Common myeloid progenitor, CD34-positive (primary cell): Measurements from ENCODE around the gene CFAP97D2.

Experiments used
- CTCF ChIA-PET: fragments of 350-600 bp; sonication (Branson Sonifier 250); formaldehyde crosslinking; loops from one replicate; lab custom pipeline; 2021; ENCODE audit warnings: antibody characterized with exemption; lab: Charles Lee
- POLR2A ChIA-PET: fragments of 350-600 bp; sonication (Branson Sonifier 250); formaldehyde crosslinking; loops from one replicate; lab custom pipeline; 2021; ENCODE audit warnings: antibody characterized with exemption; lab: Charles Lee
- DNase-seq, 3 donors: peaks; one replicate each; pipeline versions ENCODE4 v3.0.0 to v3.0.0-alpha.2; 2013
- H3K27ac ChIP-seq, 2 experiments: 1 replicate in 1 of 2; 2 replicates in 1 of 2; pipeline ENCODE4 v1.7.0; 2013; ENCODE audit warnings: inconsistent platforms in 2 of 2, low read length in 2 of 2, mild to moderate bottlenecking in 2 of 2, low read depth in 1 of 2, moderate library complexity in 1 of 2; ENCODE audit not compliant: severe bottlenecking in 2 of 2, insufficient read depth in 1 of 2, poor library complexity in 1 of 2
- H3K27me3 ChIP-seq, 5 experiments: replicated peaks in 2 of 5; 1 replicate in 3 of 5; 2 replicates in 2 of 5; pipeline versions ENCODE4 v1.6.1 to v1.7.0; 2013; ENCODE audit warnings: low read length in 4 of 5, mild to moderate bottlenecking in 2 of 5, moderate library complexity in 2 of 5, inconsistent platforms in 1 of 5; ENCODE audit not compliant: insufficient read depth in 5 of 5, control insufficient read depth in 4 of 5
- H3K36me3 ChIP-seq, 4 experiments: 1 replicate in 2 of 4; 2 replicates in 2 of 4; pipeline versions ENCODE4 v1.6.1 to v1.7.0; 2013; ENCODE audit warnings: low read length in 3 of 4, control low read depth in 1 of 4, mild to moderate bottlenecking in 1 of 4; ENCODE audit not compliant: control insufficient read depth in 4 of 4, insufficient read depth in 4 of 4
- H3K4me1 ChIP-seq, 4 experiments: 1 replicate in 3 of 4; 2 replicates in 1 of 4; pipeline versions ENCODE4 v1.6.1 to v1.7.1; 2013; ENCODE audit warnings: low read length in 3 of 4, mild to moderate bottlenecking in 3 of 4, control low read depth in 1 of 4, inconsistent platforms in 1 of 4, moderate library complexity in 1 of 4; ENCODE audit not compliant: control insufficient read depth in 4 of 4, insufficient read depth in 4 of 4; ENCODE audit errors: control extremely low read depth in 1 of 4
- H3K4me3 ChIP-seq, 7 experiments: 1 replicate in 4 of 7; 2 replicates in 3 of 7; pipeline versions ENCODE4 v1.5.1 to v1.7.0; 2013; ENCODE audit warnings: mild to moderate bottlenecking in 7 of 7, low read length in 6 of 7, moderate library complexity in 6 of 7, inconsistent platforms in 2 of 7, low read depth in 2 of 7, control low read depth in 1 of 7; ENCODE audit not compliant: insufficient read depth in 4 of 7, control insufficient read depth in 1 of 7; ENCODE audit errors: extremely low read depth in 1 of 7
- H3K9me3 ChIP-seq, 5 experiments: 1 replicate in 4 of 5; 2 replicates in 1 of 5; pipeline versions ENCODE4 v1.6.1 to v1.7.1; 2013; ENCODE audit warnings: low read length in 4 of 5, mild to moderate bottlenecking in 2 of 5, inconsistent platforms in 1 of 5, low read depth in 1 of 5, moderate library complexity in 1 of 5; ENCODE audit not compliant: control insufficient read depth in 4 of 5, insufficient read depth in 2 of 5; ENCODE audit errors: control extremely low read depth in 1 of 5
- WGBS: methylation state at CpG from one replicate; pipeline ENCODE4 v1.1.5; 2013; ENCODE audit not compliant: insufficient coverage; 5-methylcytosine and 5-hydroxymethylcytosine counted together

Gene CFAP97D2

GRCh38 chr13:114152285-114152645 lies 26.8 kb upstream of the CFAP97D2 start:
- no peaks in the 10 kb centered on the region for H3K36me3 ChIP-seq
- no peak overlapping the region for H3K27ac ChIP-seq
- POLR2A ChIA-PET = no interaction called here
- no peaks in the 10 kb centered on the region for H3K9me3 ChIP-seq
- WGBS = 85% methylated on average over 7 of the region's 7 CpGs
- H3K4me1 ChIP-seq = peaks cover 6 to 56% (median 46%) of the 10 kb centered on the region in 4 experiments
- DNase-seq = no peak
- no peak overlapping the region for H3K4me3 ChIP-seq
- CTCF ChIA-PET = interaction anchor here (0.7 to 3.4 kb wide), 4 partner anchors 9 to 74 kb away, joined by 3 to 11 read pairs (median 3); no protein-coding TSS in a partner anchor
- H3K27me3 ChIP-seq = no peaks in the 10 kb centered on the region

- Histone ChIP-seq H3K4me1 (peaks cover 5 to 54% (median 44%) of the 10 kb centered on the region in 4 experiments), H3K27ac (no peak overlapping the region), H3K9me3 (no peaks in the 10 kb centered on the region), H3K4me3 (no peak overlapping the region), H3K27me3 (no peaks in the 10 kb centered on the region), H3K36me3 (no peaks in the 10 kb centered on the region)
- 95% methylated on average over 15 of the region's 20 CpGs for WGBS
- DNase-seq = no peak
- ChIA-PET CTCF (interaction anchor here (3.4 kb wide), 1 partner anchor 9 kb away, joined by 11 read pairs; no protein-coding TSS in a partner anchor), POLR2A (no interaction called here)
Measured at GRCh38 chr13:114152831-114153371, 26.2 kb upstream of the CFAP97D2 start.

DNA sequence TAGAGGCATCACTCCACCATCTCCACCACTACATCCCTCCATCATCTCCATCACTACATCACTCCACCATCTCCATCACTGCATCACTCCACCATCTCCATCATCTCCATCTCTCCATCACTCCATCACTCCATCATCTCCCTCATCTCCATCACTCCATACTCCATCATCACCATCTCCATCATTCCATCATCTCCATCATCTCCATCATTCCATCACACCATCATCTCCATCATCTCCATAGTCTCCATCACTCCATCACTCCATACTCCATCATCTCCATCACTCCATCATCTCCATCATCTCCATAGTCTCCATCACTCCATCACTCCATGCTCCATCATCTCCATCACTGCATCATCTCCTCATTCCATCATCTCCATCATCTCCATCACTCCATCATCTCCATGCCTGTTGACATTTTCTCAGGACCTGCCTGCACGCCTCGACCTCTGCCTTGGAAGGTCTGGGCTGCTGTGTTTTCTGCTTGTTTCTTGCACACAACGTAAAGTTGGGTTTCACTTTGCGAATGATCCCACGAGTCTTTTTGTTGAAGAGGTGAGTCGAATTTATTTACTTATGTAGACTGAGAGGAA lies 25.5 kb upstream of the CFAP97D2 start:
- Histone ChIP-seq H3K27me3 (no peaks in the 10 kb centered on the region), H3K36me3 (no peaks in the 10 kb centered on the region), H3K4me3 (no peak overlapping the region), H3K27ac (no peak overlapping the region), H3K9me3 (no peaks in the 10 kb centered on the region), H3K4me1 (peaks cover 3 to 48% (median 38%) of the 10 kb centered on the region in 4 experiments)
- ChIA-PET POLR2A (no interaction called here), CTCF (interaction anchor here (3.4 kb wide), 1 partner anchor 8 kb away, joined by 11 read pairs; no protein-coding TSS in a partner anchor)
- no peak for DNase-seq
- 97% methylated on average over 5 of the region's 6 CpGs for WGBS

DNA sequence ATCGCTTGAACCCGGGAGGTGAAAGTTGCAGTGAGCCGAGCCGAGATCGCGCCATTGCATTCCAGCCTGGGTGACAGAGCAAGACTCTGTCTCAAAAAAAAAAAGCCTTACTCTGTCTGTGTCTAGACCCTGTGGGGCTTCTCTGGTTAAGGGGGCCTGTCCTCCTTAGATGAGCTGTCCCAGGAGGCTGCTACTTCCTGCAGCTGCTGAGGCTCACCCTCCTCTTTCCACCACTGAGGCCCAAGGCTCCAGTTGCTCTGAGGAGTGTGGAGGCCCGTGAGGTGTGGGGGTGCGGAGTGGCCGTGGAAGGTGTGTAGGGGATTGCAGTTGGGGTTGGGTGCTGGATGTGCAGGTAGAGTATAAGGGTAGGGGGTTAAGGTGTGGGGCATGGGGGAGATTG lies 24.6 kb upstream of the CFAP97D2 start:
- WGBS = 77% methylated on average over 9 of the region's 9 CpGs
- peak in 2 of 3 donors; percentile 39 to 49 for DNase-seq
- CTCF ChIA-PET = no interaction called here
- H3K9me3 ChIP-seq = no peaks in the 10 kb centered on the region
- no peaks in the 10 kb centered on the region for H3K27me3 ChIP-seq
- POLR2A ChIA-PET = no interaction called here
- H3K4me1 ChIP-seq = peaks cover 3 to 43% (median 31%) of the 10 kb centered on the region in 4 experiments
- no peak overlapping the region for H3K27ac ChIP-seq
- H3K36me3 ChIP-seq = no peaks in the 10 kb centered on the region
- no peak overlapping the region for H3K4me3 ChIP-seq

GRCh38 chr13:114155320-114155719 lies 23.7 kb upstream of the CFAP97D2 start:
- ChIA-PET POLR2A (no interaction called here), CTCF (no interaction called here)
- DNase-seq = no peak
- Histone ChIP-seq H3K36me3 (no peaks in the 10 kb centered on the region), H3K9me3 (no peaks in the 10 kb centered on the region), H3K27me3 (no peaks in the 10 kb centered on the region), H3K4me3 (no peak overlapping the region), H3K27ac (no peak overlapping the region), H3K4me1 (peaks cover 3 to 35% (median 23%) of the 10 kb centered on the region in 4 experiments)
- WGBS = no CpG with 5 or more reads among the region's 3 CpGs

DNA sequence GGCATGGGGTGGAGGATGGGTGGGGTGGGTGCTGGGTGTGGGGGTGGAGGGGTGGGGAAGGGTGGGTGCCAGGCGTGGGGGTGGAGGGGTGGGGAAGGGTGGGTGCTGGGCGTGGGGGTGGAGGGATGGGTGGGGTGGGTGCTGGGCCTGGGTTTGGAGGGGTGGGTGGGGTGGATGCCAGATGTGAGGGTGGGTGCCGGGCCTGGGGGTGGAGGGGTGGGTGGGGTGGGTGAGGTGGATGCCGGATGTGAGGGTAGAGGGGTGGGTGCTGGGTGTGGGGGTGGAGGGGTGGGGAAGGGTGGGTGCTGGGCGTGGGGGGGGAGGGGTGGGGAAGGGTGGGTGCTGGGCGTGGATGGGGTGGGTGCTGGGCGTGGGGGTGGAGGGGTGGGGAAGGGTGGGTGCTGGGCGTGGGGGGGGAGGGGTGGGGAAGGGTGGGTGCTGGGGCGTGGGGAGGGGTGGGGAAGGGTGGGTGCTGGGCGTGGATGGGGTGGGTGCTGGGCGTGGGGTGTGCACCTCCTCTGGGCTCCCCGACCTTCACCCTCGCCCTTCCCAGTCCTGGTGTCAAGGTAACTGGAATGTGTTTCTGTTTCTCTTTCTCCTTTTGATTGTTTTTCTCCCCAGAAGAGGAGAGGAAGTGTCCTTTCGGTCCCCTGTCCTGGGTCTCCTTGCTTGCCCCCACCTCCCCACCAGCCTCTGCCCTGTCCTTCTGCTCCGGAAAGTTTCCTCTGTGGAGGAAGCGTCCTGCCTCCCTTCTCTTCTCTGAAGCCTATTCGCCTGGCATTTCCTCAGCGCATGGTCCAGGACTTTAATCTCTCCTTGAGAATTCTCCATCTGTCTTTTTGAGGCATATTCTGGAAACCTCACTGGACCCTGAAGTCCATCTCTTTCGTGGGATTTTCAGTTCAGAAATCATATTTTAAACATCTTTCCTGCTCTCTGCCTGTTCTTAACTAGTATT lies 22.9 kb upstream of the CFAP97D2 start:
- ChIA-PET POLR2A (no interaction called here), CTCF (no interaction called here)
- Histone ChIP-seq H3K4me1 (peaks cover 0 to 30% (median 18%) of the 10 kb centered on the region in 4 experiments), H3K9me3 (no peaks in the 10 kb centered on the region), H3K4me3 (no peak overlapping the region), H3K27ac (no peak overlapping the region), H3K27me3 (no peaks in the 10 kb centered on the region), H3K36me3 (no peaks in the 10 kb centered on the region)
- WGBS = 80% methylated on average over 6 of the region's 19 CpGs
- no peak for DNase-seq
